Endometrial microvascular endothelial cells (primary cell): ENCODE data around the gene RPL32. TPM values are rescaled to one million over a fixed set of nuclear protein-coding genes. Genes with fewer than 3 reads are reported as not detected.

ENCODE experiments used
- in situ Hi-C: cut with HindIII; loops from 2 replicates; pipeline ENCODE4 v1.10.0; 2017; ENCODE audit warnings: low sequenced_read_pairs, low pct_unique_long_range_greater_than_20kb; ENCODE audit errors: inconsistent ontology term
- total RNA-seq: library from RNA; depleted of rRNA; stranded (reverse); fragments of >200 nt; gene quantifications from one replicate; pipeline ENCODE4 v1.2.3, GENCODE V29; 2015; ENCODE audit errors: inconsistent ontology term

Gene RPL32
- 648 TPM for total RNA-seq

DNA sequence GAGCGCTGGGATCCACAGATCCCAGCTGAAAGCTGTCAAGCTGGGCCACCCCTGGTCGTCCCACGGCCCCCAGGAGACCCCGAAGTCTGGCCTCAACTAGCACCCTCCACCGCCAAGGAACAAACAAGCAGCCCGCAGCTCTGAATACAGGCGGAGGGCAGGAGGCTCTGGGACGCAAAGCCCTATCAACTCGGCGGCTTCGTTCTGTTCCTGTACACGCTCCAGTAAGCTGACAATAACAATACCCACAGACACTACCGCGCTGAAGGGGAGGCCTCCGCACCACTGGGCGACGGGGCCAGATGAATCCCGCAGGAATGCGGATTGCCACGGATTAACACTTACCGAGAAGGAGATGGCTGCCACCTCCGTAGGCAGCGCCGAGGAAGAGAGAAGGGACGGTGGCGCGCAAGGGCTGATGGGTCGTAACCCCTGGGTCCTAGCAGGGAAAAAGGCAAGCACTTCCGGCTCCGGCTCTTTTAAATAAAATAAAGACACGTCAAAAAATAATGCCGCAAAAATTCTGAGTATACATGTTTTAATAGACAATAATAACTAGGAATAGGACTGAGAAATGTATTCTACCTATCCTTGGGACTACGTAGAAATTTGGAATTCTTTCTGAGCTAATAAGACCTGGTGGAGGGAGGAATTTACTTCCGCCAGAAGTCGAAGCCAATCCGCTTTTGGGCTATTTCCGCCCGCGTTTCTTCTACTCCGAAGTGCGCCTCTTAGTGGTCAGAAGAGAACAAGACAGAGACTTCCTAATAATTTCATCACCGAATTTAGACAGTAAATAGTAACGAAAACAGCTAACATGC lies at the start of gene RPL32:
Gene RPL32, minus strand, starts transcription at position 417 of the 821 bp plus-strand sequence. CDS start 1,328 bp downstream, outside the sequence.
- in situ Hi-C loops, result no loop called here

DNA sequence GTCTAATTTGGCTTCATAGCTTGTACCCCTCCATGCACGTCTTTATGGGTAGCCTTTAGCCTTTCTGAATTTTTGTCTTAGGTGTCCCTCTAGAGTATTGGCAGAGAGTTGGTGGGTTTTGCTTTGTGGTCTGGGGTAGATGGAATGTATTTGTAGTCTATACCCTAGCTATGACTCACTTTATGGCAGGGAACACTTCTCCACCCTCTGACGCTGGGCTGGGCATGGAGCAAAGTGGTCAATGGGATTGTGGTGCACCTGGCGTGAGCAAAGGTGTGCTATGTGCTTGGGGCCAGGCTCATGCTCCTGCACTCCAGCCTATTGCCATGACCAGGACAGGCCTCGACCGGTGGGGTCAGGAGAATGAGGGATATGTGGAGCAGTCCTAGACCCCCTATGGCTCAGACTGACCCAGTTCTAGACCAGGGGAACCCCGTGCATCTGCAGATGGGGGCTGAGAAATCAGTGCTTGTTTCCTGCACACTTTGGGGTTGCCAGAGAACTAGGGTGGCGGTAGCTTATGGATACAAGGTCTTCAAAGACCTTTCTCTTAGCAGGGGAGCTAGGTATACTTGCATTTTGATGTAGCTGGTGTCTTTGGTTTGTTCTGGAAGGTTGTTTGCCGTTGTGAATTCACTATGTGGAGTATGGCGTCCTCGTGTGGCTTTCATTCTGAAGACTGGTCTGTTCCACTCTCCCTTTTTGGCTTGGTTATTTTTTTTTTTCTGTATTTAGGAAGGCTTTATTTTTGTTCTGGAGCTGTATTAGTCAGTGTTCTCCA lies 49.4 kb upstream of the RPL32 start:
- in situ Hi-C loops, result loop anchor here (25.0 kb wide), 1 partner anchor 97 kb away; no protein-coding TSS in a partner anchor

DNA sequence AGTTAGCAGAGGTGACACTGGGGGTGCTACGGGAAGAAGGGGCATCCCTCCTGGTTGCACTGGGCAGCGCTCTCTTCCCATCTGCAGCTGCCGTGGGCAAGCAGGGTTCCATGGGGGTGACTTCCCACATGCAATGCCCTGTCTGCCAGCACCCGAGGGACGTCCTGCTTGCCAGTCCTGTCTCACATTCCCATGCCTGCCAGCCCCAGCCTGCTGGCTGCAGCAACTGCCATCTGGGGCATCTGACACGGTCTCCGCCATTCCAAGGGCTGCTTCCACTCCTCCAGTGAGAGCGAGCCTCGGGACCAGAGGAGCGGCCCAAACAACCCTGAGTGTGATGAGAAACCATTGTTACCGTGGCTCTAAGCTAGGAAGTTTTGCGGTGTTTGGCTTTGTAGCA lies 45.4 kb upstream of the RPL32 start:
- in situ Hi-C loops, result loop anchor here (25.0 kb wide), 1 partner anchor 101 kb away; no protein-coding TSS in a partner anchor

DNA sequence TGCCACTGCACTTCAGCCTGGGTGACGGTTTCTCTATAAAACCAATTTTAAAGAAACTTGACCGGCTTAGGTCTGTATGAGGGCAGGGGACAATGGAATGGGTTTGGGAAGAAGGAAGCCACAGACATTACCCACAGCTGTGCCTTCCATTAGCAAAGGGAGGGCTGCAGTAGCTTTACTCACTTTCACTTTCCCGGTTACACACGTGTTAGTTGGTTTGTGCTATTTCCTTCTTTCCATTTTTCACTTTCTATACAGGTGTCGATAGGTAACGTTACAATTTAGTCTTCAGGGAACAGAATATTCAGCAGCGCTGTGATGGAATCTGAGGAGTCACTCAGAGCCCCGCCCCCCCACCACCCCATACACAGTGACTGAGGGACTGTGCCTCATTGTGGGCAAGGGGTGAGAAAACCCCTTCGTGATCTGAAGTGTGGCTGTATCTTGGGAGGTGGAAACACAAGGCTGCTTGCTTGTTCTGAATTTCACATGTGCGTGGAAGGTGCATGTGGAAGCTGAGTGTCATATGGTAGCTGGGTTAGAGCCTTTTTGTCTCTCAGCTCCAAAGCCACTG lies 44.8 kb upstream of the RPL32 start:
- in situ Hi-C loops, result loop anchor here (25.0 kb wide), 1 partner anchor 101 kb away; no protein-coding TSS in a partner anchor

DNA sequence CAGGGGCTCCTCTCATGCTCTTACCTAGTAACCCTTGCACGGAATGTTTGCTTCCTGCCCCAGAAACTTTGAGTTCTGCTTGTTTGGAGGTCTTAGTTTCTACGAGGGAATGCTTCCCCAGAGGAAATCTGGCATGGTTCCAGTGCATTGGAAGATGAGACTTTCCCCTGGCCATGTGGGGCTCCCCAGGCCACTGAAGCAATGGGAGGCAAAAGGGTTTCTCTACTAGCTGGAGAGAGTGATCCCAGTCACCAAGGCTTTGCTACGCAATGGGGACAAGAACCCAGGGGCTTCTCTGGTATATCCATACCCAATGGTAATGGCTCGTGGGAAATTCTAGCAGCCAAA lies 44.2 kb upstream of the RPL32 start:
- in situ Hi-C loops, result loop anchor here (25.0 kb wide), 1 partner anchor 102 kb away; no protein-coding TSS in a partner anchor

DNA sequence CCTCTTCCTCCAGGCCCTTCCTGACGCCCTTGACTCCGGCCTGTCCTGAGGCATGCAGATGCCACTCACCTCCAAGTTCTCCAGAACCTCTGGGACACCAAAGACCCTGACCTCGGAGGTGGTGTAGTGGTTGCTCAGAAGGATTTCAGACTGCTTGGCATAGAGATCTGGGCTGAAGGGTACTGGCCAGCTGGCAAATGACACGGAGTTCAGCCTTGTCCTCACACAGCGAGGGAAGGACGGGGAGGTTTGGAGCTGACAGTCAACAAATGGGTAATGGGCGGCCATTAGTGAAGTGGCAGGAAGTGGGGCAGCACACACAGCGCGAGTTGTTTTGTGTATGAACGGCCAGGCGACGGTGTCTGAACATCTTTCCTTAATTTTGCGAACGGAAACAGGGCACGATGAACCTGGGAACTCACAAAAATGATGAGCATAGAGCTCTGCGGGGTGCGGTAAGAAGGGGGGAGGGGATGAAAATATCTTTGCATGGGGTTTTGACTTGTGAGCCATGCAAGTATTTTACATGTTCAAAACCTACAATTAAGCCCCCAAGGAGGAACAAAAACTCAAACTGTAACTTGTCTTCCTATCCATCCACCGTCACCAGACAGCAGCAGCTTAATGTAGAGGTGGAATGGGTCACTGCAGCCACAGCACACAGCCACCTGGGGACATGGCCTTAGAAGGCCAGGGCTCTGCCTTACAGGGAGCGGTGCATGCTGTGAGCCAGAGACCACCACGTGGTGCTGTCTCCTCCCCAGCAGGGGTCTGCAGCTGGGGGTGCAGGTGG lies 43.6 kb upstream of the RPL32 start:
- in situ Hi-C loops, result loop anchor here (25.0 kb wide), 1 partner anchor 102 kb away; no protein-coding TSS in a partner anchor

DNA sequence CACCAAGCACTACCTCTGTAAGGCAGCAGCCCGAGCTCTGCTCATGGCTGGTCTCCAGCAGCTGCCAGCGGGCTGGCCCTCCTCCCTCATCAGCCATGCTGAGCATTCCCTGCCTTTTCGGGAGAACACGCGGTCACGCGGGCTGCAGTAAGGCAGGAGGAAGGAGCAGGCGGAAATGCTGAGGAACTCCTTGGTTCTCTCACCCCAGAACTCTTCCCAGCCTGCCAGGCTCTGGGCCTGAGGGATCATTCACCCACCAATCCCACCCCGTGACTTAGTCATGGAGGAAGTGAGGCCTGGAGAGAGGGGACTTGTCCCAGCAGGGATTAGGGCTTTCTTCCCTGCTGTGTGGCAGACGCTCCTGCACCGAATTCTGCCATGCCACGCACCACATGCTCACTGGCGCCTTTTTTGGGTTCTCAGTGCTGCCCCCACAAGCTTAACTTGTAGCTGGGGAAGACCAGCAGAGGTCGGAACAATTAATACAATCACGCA lies 42.9 kb upstream of the RPL32 start:
- in situ Hi-C loops, result loop anchor here (25.0 kb wide), 1 partner anchor 103 kb away; no protein-coding TSS in a partner anchor

DNA sequence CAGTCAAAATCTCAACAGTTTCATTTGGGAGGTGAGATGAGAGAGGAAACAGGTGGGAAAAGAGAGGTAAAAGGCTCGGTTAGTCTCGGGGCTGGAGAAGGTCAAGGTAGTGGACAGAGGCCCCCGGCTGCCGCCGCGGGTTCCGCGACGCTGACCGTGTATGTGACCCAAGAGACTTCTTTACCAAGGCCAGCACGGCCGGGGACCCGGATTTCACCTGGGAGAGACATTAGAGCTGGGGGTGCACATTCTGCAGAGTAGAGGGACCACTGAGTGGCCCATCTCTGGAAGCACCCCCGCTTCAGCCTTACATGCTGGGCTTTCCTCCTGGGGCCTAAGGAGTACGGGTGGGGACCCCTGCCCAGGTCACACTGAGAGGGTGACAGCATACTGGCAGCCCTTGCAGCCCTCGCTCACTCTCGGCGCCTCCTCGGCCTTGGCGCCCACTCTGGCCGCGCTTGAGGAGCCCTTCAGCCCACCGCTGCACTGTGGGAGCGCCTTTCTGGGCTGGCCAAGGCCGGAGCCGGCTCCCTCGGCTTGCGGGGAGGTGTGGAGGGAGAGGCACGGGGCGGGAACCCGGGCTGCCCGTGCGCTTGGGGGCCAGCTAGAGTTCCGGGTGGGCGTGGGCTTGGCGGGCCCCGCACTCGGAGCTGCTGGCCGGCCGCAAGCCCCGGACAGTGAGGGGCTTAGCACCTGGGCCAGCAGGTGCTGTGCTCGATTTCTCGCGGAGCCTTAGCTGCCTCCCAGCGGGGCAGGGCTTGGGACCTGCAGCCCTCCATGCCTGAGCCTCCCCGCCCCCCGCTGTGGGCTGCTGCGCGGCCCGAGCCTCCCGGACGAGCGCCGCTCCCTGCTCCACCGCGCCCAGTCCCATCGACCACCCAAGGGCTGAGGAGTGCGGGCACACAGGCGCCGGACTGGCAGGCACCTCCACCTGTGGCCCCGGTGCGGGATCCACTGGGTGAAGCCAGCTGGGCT lies 41.3 kb upstream of the RPL32 start:
- in situ Hi-C loops, result loop anchor here (25.0 kb wide), 1 partner anchor 105 kb away; no protein-coding TSS in a partner anchor

DNA sequence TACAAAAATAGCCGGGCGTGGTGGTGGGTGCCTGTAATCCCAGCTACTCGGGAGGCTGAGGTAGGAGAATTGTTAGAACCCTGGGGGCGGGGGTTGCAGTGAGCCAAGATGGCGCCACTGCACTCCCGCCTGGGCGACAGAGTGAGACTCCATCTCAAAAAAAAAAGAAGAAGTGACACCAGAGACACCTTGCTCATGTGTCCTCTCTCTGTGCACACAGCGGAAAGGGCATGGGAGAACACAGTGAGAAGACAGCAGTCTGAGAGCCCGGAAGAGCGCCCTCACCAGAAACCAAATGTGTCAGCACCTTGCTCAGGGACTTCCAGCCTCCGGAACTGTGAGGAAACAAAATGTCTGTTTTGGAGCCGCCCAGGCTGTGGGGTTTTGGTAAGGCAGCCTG lies 40.5 kb upstream of the RPL32 start:
- in situ Hi-C loops, result loop anchor here (25.0 kb wide), 1 partner anchor 105 kb away; no protein-coding TSS in a partner anchor

DNA sequence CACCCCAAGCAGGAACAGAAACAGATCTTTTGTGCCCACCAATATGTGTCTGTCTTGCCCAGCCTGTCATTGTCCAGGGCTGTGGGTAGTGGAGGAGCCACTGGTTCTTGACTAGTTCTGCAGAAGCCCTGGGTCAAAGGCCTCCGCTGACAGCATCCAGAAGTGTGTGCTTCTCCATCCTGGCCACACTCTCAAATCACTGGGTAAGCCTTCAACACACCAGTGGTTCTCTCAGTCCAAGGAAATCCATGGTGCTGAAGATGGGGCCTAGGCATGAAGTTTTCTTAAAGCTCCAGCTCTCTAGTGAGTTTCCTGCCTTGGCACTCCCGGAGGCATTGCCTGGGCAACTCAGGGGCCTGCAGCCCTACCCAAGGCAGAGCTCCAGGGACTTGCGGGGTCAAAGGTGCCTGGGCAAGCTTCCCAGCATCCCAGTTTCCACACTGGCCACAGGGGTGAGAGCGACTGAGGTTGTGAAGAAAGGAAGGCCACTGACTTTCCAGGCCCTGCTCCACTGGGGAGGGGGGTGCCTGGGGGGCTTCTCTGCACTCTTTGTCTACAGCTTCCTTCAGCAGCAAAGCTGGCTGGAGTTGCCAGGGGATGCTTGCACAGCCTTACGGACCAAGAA lies 37.9 kb upstream of the RPL32 start:
- in situ Hi-C loops, result loop anchor here (25.0 kb wide), 1 partner anchor 108 kb away; no protein-coding TSS in a partner anchor

DNA sequence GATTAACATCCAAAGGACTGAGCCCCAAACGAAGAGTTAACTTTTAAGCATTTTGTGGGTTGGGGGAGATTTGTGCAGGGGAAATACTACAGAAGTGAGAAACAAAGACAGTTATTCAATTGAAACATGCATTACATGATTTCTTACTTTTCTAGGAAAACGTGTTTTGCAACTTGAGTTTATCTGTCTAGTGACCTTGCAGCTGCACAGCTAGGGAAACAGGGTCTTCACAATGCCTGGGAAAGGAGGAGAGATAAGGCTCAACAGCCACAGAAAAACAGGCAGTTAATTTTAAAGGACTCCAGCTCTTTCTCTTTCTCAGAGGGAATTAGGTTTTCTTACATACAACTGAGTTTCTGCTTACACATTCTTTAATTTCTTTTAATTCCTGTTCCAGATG lies 37.4 kb upstream of the RPL32 start:
- in situ Hi-C loops, result loop anchor here (25.0 kb wide), 1 partner anchor 109 kb away; no protein-coding TSS in a partner anchor

DNA sequence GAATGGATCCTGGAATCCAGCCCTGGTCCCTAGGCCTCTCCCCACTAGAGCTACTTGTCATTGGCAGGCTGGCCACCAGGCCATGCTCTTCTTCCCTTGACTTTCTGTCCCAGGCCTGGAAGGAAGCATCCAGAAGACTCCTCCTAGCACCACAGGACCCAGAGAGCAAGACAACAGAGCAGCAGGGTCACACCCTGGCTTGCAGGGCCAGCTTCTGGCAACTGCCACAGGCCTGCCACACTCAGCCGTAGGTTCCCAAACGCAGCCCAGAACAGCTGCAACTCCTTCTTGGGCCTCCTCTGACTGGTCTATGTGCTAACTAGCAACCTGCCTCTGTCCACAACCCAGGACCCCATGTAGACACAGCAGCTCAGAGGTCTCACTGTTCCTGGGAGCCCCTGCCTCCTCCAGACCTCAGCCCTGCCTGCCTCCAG lies 36.8 kb upstream of the RPL32 start:
- in situ Hi-C loops, result loop anchor here (25.0 kb wide), 1 partner anchor 109 kb away; no protein-coding TSS in a partner anchor

DNA sequence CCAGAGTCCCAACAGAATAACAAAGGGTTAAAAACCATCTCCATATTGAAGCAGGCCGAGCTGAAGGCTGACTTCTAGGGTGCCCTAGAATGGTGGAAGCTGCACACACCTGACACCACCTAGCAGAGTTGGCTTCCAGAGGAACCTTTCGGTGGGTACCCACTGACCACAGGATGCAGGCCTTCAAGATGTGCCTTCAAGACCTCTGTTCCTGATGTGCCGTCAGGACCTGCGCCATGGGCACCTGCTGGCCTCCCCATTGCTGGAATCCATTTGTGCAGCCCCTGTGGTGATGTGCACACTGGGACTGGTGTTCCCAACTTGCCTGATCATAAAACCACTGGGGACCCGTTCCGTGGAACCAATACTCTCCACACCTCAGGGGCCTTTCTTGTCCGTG lies 35.7 kb upstream of the RPL32 start:
- in situ Hi-C loops, result loop anchor here (25.0 kb wide), 1 partner anchor 110 kb away; no protein-coding TSS in a partner anchor

DNA sequence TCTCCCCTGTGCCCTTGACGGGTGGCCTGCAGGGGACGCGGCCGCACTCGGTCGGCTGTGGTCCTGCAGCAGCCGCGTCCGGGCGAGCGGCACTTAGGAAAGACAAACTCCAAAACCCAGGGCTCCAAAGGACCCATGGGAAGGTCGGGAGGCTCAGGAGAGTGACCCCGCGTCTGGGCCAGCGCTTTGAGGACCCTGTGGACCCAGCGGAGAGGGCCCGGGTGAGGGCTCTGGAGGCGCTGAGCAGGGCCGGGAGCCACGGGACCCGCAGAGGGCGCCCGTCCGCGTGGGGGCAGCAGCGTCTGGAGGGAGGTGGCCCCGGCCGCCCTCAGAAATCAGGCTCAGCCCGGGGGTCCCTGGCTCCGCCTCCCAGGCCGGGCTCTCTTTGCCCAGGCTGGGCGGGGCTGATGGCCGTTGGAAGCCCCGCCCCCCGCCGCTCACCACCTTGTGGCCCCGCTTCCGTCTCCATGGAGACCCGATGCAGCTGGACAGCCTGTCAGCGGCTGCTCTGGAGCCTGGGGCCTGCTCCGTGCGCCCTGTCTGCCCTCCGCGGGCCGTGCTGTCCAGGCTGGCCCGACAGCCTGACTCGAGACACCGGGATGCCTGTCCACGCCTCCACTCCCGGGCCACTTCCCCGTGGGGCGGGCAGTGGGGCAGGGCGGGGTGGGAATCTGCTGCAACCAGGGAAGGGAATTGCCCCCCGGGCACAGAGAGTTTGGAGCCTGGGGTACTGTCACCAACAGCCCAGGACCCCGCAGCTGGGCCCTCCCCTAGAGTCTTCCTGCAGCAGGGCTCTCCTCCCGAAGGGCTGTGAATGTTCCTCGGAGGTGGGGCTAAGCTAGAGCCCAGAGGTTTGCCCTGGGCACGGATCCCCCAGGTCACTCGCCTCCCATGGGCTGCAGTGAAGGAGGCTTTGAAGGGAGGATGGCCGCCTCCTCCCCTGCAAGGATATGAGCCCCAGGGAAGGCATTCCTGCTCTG lies 34.8 kb upstream of the RPL32 start:
- in situ Hi-C loops, result loop anchor here (25.0 kb wide), 1 partner anchor 111 kb away; no protein-coding TSS in a partner anchor

DNA sequence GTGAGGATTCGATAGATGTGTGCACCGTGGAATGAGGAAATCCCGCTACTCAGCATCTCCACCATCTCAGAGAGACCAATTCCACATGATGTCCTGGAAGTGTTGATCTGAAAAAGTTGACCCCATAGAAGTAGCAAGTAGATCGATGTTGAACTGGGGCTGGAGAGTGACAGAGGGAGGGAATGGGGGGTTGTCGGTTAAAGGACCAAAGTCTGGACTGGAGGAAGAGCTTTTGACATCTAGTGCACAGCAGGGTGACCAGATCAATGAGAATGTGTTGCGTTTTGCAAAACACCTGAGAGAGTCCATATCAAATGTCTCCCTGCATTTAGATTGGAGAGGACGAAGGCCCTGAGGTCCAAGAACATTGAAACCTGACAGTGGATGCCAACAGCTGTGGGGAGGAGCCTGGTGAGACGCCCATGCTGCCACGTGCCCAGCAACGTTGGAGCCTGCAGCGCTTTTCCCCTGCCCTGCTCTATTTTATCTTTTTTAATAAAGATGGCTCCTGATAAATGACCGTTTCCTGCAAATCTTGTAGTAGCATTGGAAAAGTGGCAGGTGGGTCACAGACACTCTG lies 30.1 kb upstream of the RPL32 start:
- in situ Hi-C loops, result no loop called here
